GM18858 (cell line): ENCODE measurements around the gene FAM107B.
A peak's percentile ranks its signal among the peaks of the same experiment; 100 is the strongest.
"Not testable (repeated sequence)": the region's sequence is repeated elsewhere in the genome, so short reads cannot be mapped to it uniquely, and the experiment has no call there.

Experiments used
- ATAC-seq: cut with Tn5 transposase; IDR thresholded peaks from one replicate; pipeline ENCODE4 v1.9.1; 2021; ENCODE audit not compliant: unreplicated experiment

The FAM107B gene

DNA sequence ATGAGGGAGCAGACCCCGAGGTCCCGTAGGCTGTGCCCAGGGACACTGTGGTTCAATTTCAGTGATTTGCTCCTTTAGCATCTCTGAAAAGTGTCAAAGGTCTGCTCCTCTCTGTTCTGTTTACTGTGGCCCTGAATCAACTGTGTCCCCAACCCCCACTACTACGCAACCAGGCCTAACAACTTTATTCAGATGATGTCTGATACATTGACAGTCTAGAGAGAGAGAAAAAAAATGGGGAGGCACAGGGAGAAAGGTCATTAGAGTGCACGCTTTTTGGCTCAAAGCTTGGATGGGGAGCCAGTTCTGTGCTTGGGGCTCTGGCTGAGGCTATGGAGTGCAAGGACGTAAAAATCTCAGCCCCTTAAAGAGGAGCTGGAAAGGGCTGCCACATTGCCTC lies 77.9 kb downstream of the FAM107B start:
- no peak for ATAC-seq

DNA sequence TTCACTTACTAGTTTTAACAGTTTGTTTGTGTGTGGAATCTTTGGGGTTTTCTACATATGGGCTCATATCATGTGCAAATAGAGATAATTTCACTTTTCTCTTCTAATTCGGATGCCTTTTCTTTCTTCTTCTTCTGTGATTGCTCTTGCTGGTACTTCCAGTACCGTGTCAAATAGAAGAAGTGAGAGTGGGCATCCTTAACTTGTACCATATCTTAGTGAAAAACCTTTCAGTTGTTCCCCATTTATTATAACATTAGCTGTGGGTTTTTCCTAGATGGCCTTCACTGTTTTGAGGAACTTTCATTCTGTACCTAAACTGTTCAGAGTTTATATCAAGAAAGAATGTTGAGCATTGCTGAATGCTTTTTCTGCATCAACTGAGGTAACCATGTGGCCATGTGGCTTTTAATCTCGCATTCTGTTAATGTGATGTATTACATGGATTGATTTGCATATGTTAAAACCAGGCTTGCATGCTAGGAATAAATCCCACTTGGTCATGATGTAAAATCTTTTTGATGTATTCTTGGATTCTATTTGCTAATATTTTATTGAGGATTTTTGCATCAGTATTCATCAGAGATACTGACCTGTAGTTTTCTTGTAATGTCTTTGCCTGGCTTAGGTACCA lies 78.7 kb downstream of the FAM107B start:
- no peak for ATAC-seq

DNA sequence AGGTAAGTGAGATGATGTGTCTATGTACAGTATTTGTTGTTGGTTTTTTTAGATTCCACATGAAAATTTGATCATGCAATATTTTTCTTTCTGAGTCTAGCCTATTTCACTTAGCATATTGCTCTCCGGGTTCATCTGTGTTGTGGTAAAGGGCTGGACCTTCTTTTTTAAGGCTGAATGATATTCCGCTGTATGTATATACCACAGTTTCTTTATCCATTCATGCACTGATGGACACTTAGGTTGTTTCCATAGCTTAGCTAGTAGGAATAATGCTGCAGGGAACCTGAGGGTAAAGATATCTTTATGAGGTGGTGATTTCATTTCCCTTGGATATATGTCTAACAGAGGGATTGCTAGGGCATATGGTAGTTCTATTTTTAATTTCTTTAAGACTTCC lies 80.8 kb downstream of the FAM107B start:
- no peak for ATAC-seq

DNA sequence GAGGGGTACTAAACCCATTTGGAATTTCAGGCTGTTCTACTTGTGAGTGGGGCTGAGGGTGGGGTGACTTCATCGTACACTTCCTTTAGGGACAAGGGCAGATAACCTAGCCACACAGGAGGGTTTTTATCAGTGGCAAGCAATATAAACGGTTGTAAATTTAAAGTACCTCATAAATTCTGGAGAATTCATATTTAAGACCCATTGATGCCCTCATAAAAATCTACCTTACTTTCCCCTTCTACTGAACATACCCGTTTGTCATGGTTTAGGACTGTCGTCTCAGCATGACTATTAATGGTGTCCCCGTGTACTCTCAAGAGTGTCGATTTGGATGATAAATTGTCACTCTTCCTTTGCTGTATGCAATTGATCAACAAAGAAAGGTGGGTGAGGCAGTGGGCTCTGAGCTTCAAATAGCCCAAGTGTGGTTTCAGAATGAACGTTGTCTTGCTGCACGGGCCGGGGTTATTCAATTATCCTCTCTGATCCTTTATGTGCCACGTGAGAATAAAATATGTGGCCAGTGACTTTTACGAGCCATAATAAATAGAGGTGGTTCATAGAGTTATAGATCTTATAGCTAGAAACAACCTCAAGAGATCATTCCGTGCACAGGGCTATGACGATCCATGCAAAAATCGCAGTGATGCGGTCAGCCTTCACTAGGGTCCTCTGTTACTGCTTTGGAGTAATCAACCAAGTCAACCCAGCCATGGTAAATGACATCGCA lies 82.2 kb downstream of the FAM107B start:
- no peak for ATAC-seq

DNA sequence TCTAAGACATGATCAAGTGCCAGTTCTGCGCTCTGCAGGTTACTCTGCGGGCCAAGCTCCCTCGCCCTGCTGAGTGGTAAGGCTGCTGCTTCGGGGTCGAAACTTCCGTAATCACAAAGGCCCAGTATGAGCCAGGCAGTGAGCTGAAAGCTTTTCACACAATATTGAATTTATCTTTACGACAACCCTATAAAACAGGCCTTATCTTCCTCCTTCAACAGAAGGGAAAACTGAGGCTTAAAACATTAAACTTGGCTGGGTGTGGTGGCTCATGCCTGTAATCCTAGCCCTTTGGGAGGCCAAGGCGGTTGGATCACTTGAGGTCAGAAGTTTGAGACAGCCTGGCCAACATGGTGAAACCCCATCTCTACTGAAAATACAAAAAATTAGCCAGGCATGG lies 83.3 kb downstream of the FAM107B start:
- ATAC-seq, result no peak

DNA sequence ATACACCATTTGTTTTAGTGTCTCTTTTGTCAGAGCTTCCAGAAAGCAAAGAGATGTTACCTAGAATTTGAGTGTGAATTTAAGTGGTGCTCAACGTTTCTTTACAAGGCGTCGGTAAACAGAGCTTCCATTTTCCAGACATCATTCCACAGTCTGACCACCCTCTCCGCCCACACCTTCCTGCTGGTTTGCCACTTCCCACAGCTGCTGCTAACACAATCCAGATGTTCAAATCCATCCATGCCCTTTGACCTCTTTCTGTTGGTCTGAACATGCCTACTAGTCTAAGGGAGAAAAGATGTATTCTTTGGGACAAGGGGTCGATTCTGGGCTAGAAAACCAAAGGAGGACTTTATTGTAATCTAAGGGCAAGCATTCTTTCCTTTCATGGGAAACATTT lies 86.1 kb downstream of the FAM107B start:
- no peak for ATAC-seq

DNA sequence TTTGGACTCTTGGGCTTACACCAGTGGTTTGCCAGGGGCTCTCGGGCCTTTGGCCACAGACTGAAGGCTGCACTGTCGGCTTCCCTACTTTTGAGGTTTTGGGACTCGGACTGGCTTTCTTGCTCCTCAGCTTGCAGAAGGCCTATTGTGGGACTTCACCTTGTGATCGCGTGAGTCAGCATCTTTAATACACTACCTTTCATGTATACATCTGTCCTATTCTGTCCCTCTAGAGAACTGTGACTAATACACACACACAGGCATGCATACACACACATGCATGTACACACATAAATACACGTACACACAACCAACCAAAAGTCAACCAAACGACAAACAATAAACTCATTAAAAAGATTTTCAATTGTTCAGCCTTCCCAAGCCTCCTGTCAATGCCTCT lies 86.5 kb downstream of the FAM107B start:
- ATAC-seq, result not testable (repeated sequence)

DNA sequence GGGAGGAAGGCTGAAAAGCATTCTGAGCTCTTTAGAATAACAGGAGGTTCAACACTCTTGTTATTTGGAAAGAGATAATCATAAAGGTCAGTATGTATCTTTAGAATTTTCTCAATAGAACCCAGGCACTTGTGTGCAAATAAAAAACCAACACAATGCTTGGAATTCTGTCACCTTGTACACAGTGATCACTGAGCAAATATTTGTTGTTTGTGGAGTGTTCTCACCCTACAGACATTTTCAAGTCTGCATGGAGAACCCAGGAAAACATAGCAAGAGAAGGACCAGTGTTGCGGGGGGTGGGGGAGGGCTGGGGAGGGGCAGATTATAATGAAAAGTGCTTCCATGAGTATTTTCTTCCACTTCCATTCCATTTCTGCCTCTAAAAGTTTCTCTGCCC lies 87.4 kb downstream of the FAM107B start:
- ATAC-seq, result no peak

DNA sequence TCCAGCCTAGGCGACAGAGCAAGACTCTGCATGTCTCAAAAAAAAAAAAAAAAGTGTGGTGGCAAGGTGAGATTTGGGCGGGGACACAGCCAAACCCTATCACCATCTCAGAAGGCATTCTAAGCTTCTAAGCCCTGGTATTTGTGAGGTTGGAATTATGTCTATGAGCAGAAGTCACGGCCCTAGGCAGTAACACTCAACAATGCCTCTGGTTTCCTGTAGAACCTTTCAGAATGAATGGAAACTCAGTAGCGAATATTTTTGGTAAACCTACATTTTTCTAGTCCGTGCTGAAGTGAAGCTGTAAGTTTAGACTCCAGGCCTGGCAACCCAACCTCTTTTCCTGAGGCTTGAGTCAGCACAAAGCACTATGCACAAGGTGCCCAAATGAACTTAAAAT lies 88.3 kb downstream of the FAM107B start:
- ATAC-seq, result no peak

DNA sequence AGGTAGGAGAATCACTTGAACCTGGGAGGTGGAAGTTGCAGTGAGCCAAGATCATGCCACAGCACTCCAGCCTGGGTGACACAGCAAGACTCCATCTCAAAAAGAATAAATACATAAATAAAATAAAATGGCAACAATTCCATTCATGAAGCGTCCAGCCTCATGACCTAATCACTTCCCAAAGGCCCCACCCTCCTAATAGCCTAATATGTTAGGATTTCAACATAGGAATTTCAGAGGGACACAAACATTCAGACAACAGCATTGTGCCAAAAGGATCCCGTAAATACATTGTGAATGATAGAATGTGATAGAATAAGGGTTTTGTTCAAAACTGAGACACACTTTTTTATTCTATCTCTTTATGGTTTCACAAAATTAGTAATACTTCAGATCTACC lies 90.3 kb downstream of the FAM107B start:
- ATAC-seq, result no peak

DNA sequence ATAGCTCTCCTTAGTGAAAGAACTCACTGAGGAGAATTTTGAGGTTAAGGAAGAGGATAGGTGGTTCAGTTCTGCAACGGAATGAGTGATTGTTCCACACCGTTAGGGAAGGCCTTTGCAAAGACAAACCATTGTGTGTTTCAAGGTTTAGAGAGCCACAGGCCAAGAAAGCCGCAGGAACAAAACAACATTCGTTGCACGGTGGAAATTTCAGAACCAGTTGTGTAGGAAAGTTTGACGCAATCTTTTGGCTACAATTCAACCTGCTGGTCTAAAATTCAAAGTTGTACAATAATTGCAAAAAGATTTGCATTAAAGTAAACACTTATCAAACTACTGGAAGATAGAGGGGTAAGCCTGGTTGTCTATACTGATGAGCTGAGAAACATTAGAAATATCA lies 91.4 kb downstream of the FAM107B start:
- ATAC-seq, result no peak

DNA sequence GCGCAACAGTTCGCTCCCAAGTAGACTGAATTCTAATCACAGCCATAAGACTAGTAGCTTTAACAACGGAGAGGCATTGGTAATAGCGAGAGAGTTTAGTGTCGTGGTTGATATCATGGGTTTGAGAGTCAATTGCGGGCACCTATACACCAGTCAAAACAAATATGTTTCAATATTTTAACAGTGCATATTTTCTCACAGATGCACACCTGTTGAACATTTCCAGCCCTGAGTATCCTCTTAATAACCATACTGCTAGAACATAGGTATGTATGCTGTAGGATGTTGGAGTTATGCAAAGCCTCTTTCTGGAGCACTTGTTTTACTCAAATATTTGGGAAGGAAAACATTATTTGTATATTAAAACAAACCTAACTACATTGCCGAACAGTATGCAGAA lies 92.9 kb downstream of the FAM107B start:
- no peak for ATAC-seq

DNA sequence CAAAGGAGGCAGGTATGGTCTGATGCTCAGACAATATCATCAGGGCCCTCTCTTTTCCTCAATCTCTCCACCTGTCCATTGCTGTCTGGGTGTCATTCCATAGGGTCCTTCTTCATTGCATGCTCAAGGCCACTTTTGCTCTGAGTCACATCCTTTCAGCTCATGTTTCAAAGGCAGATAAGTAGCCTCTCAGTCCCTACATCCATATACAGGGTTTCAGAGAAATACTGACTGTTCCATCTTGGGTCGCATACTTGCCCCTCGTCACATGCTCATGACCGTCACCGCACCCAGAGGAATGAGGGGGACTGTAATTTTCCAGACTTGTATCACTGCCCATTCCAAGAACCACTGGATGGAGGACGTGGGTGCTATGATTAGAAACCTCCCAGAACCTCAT lies 93.4 kb downstream of the FAM107B start:
- ATAC-seq, result no peak

DNA sequence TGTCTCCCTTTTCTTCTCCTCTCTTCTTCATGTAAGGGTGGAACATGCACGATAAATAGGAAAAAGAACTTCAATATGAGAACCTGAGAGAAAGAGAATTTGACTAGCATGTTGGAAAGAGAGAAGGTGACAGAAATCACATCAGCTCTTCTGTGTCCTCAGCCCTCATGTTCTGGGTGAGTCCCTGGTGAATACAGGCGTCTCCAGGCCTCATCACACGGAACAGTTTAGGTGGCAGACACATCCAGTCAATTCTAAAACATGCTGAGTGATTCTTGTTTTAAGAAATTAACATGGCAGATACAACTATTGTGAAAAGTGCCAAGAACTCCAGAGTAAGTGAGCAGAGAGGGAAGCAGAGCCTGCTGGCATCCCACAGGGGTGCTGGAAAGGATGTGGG lies 96.1 kb downstream of the FAM107B start:
- ATAC-seq, result no peak

DNA sequence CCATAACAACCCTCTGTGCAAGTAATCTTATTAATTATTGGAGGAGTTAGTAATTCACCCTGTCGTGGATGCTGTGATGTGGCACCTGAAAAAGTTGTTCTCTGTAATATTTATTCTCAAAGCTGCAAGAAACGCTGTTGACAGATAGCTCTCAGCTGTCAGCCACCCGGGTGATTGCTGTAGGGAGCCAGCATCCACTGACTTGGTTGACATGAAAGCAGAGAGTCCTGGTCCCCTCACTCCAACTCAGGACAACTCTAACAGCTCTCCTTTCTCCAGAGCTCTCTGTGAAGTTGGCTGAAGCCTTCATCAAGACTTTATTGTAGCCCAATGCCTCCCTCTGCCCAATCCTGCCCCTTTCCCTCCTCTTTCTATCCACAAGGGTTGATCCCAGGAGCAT lies 98.0 kb downstream of the FAM107B start:
- ATAC-seq, result no peak

DNA sequence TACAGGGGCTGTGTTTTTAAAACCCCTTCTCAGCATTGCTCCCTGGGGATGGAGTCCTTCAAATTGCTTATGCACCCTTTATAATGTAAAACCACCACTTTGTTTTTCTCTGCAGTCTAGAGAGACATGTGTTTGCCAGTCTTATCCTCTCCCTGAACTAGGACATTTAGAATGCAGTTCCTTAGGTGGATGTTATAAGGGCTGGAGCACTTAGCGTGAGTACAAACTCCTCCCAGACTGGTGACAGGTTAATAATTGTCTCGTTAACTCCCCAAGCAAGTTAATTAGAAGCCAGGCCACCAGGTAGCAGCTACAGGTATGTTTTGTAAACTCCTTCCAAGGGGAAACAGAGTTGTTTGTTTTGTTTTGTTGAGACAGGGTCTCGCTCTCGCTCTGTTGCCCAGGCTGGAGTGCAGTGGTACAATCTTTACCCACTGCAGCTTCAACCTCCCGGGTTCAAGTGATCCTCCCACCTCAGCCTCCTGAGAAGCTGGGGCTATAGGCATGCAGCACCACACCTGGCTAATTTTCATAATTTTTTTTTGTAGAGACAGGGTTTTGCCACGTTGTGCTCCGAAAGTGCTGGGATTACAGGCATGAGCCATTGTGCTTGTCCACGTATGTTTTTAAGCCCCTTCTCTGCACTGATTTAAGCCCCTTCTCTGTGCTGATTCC lies 100.2 kb downstream of the FAM107B start:
- ATAC-seq, result no peak

DNA sequence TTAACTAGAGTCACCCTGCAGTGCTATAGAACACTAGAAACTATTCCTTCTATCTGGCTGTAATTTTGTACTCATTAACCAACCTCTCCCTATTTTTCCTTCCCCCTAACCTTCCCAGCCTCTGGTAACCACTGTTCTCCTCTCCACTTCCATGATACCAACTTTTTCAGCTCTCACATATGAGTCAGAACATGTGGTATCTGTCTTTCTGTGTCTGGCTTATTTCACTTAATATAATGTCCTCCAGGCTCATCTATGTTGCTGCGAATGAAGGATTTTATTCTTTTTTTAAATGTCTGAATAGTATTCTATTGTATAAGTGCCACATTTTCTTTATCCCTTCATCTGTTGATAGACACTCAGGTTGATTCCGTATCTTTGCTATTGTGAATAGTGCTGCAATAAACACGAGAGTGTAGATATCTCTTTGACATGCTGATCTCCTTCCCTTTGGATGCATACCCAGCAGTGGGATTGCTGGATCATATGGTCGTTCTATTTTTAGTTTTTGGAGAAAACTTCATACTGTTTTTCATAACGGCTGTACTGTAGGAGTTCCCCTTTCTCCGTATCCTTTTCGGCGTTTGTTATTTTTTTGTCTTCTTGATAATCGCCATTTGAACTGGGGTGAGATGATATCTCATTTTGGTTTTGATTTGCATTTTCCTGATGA lies 101.4 kb downstream of the FAM107B start:
- no peak for ATAC-seq

DNA sequence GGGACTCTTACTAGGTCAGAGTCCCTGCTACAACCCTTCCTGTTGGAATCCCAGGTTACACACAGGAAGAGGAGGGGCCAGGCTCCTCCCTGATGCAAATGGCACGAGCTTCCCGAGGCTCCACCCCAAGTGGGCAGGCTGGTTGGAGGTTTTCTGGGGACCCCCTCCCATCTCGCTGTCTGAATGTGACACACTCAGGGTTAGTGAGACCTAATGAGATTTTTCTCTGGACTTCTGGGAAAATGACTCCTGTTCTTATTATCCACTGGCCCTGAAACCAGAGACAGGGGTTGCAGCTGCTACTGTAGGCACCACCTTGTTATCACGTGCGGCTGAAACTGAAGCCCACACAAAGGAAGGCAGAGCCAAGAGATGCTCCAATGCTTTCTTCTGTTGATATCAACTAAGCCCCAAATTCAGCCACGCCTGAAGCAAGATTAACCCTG lies 103.3 kb downstream of the FAM107B start:
- ATAC-seq, result no peak

DNA sequence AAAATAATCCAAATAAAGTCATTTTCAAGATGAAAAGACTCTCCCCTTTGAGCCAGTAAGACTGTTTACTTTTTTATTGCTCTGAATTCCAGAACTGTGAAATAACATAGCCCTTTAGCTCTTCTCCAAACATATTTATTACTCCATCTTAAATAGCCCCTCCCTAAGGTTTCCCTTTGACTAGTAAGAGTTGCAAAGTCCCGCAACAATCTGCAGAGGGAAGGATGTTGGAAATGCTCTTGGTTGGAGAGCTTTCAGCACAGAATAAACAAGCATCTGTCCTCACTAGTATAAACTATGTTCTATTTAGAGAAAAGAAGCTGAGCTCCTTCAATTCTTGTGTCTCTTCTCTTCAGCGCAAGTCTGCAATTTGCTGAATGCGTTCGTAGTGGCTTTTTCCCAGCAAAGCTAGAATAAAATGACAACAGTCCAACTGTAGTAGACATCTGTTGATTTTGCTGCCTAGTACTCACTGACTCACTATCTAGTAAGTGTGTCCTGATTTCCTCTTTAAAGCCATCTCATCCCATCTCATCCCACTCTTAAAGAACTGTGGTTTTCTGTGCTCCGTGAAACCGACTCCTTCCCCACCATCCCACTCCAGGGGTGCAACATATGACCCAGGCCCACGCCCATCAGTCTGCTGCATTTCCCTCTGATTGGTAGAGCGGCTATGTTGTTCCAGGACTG lies 104.0 kb downstream of the FAM107B start:
- no peak for ATAC-seq

DNA sequence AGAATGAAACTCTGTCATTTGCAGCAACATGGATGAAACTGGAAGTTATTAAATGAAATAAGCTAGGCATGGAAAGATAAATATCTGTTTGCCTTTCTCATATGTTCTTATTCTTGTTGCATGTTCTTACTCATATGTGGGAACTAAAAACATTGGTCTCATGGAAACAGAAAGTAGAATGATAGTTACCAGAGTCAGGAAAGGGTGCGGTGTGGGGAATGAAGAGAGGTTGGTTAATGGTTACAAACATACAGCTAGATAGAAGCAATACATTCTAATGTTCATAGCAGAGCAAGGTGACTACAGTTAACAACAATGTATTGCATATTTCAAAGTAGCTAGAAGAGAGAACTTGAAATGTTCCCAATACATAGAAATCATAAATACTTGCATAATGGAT lies 105.1 kb downstream of the FAM107B start:
- ATAC-seq, result peak; percentile 66

DNA sequence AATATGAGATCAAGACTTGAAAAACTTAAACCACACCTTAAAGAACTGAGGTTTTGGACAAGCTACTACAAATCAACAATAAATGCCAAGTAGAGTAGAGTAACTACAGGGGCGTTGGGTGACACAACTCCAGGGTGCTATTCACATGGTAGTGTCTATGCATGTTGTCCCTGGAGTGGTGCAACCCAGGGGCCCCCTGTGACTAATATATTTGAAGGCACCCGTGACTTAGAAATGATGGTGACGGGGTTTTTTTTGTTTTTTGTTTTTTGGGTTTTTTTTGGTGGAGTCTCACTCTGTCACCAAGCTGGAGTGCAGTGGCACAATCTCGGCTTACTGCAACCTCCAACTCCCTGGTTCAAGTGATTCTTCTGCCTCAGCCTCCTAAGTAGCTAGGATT lies 106.9 kb downstream of the FAM107B start:
- no peak for ATAC-seq
